ENCODE results near the gene UGT1A6.
"Not testable (repeated sequence)": the region's sequence is repeated elsewhere in the genome, so short reads cannot be mapped to it uniquely, and the experiment has no call there.

UGT1A6 gene

GRCh38 chr2:233740870-233741269 is 48.2 kb downstream of the UGT1A6 start:
- no peak for TF ChIP-seq CTCF (IDR thresholded peaks at IDR 0.05; ENCODE audit: extremely low read depth, missing control alignments)
- DNase-seq (ENCODE audit: low spot score) = no peak

GRCh38 chr2:233743464-233744259 is 51.0 kb downstream of the UGT1A6 start:
- DNase-seq (ENCODE audit: low spot score) = no peak
- TF ChIP-seq CTCF (IDR thresholded peaks at IDR 0.05; ENCODE audit: extremely low read depth, missing control alignments) = no peak

GRCh38 chr2:233745073-233745755 is 52.5 kb downstream of the UGT1A6 start:
- DNase-seq (ENCODE audit: low spot score) = no peak
- no peak for TF ChIP-seq CTCF (IDR thresholded peaks at IDR 0.05; ENCODE audit: extremely low read depth, missing control alignments)

GRCh38 chr2:233745838-233746237 is 53.1 kb downstream of the UGT1A6 start:
- not testable (repeated sequence) for DNase-seq (ENCODE audit: low spot score)

GRCh38 chr2:233746475-233747282 is 54.0 kb downstream of the UGT1A6 start:
- no peak for DNase-seq (ENCODE audit: low spot score)
- TF ChIP-seq CTCF (IDR thresholded peaks at IDR 0.05; ENCODE audit: extremely low read depth, missing control alignments) = no peak

GRCh38 chr2:233747283-233747544 is 54.5 kb downstream of the UGT1A6 start:
- DNase-seq (ENCODE audit: low spot score) = no peak
- no peak for TF ChIP-seq CTCF (IDR thresholded peaks at IDR 0.05; ENCODE audit: extremely low read depth, missing control alignments)

- DNase-seq (ENCODE audit: low spot score) = not testable (repeated sequence)
Observed at GRCh38 chr2:233750689-233751088, 58.0 kb downstream of the UGT1A6 start.

GRCh38 chr2:233751212-233752009 is 58.7 kb downstream of the UGT1A6 start:
- not testable (repeated sequence) for DNase-seq (ENCODE audit: low spot score)

Measured in GM20000 (cell line).